Coronary artery (tissue), 2 donors: Measurements from ENCODE around the gene DBNL.
A peak's percentile ranks its signal among the peaks of the same experiment; 100 is the strongest.

ENCODE experiments used
- DNase-seq: peaks from one replicate; pipeline ENCODE4 v3.0.0-alpha.2; 2017; ENCODE audit warnings: low spot score
- H3K27ac ChIP-seq, 2 donors: fragments of 200-600 bp; sonication (generic); one replicate each; pipeline ENCODE4 v1.5.1; 2016 to 2019
- H3K4me3 ChIP-seq: fragments of 200-600 bp; sonication (generic); 2 replicates; pipeline ENCODE4 v1.5.1; 2016; ENCODE audit warnings: mild to moderate bottlenecking, moderate library complexity
- CTCF ChIP-seq: fragments of 200-600 bp; sonication (generic); IDR thresholded peaks from one replicate; pipeline ENCODE4 v1.5.1; 2019; ENCODE audit warnings: antibody characterized with exemption

The DBNL gene

GRCh38 chr7:44050121-44050914 lies 5.8 kb downstream of the DBNL start:
- Histone ChIP-seq H3K27ac (no peak overlapping the region), H3K4me3 (no peak overlapping the region)
- DNase-seq = peak; percentile 57
- no peak for TF ChIP-seq CTCF

- TF ChIP-seq CTCF = no peak
- peak; percentile 54 for DNase-seq
- Histone ChIP-seq H3K27ac (no peak overlapping the region), H3K4me3 (no peak overlapping the region)
Observed at GRCh38 chr7:44050915-44051560, 6.5 kb downstream of the DBNL start.

- Histone ChIP-seq H3K27ac (no peak overlapping the region), H3K4me3 (no peak overlapping the region)
- TF ChIP-seq CTCF = no peak
- DNase-seq = peak; percentile 53
Observed at GRCh38 chr7:44051611-44052220, 7.2 kb downstream of the DBNL start.

- TF ChIP-seq CTCF = no peak
- peak; percentile 45 for DNase-seq
Observed at GRCh38 chr7:44052771-44053365, 8.4 kb downstream of the DBNL start.

GRCh38 chr7:44056681-44057080 lies 12.2 kb downstream of the DBNL start:
- peak; percentile 62 for DNase-seq
- Histone ChIP-seq H3K4me3 (no peak overlapping the region), H3K27ac (no peak overlapping the region)
- TF ChIP-seq CTCF = no peak

More at GRCh38 chr7:44052771-44053365, 8.4 kb downstream of the DBNL start:
- Histone ChIP-seq H3K4me3 (no peak overlapping the region), H3K27ac (no peak overlapping the region)

GRCh38 chr7:44057181-44057848 lies 12.8 kb downstream of the DBNL start:
- H3K27ac ChIP-seq = no peak overlapping the region
- no peak for TF ChIP-seq CTCF
- no peak overlapping the region for H3K4me3 ChIP-seq
- peak; percentile 29 for DNase-seq
